ENCODE data around the gene PALD1.
"Not testable (repeated sequence)": the region's sequence is repeated elsewhere in the genome, so short reads cannot be mapped to it uniquely, and the experiment has no call there.

PALD1 gene

GRCh38 chr10:70481831-70482530 is 3.4 kb downstream of the PALD1 start:
- peak; percentile 75 for DNase-seq (ENCODE audit: low spot score)

- DNase-seq (ENCODE audit: low spot score): no peak
Observed at GRCh38 chr10:70482982-70483760, 4.6 kb downstream of the PALD1 start.

- not testable (repeated sequence) for DNase-seq (ENCODE audit: low spot score)
Observed at GRCh38 chr10:70483872-70484271, 5.3 kb downstream of the PALD1 start.

- no peak for DNase-seq (ENCODE audit: low spot score)
Observed at GRCh38 chr10:70487824-70488223, 9.3 kb downstream of the PALD1 start.

- DNase-seq (ENCODE audit: low spot score): no peak
Observed at GRCh38 chr10:70490142-70490541, 11.6 kb downstream of the PALD1 start.

GRCh38 chr10:70491614-70492013 is 13.0 kb downstream of the PALD1 start:
- no peak for DNase-seq (ENCODE audit: low spot score)

GRCh38 chr10:70492786-70493659 is 14.5 kb downstream of the PALD1 start:
- DNase-seq (ENCODE audit: low spot score): peak; percentile 80

- no peak for DNase-seq (ENCODE audit: low spot score)
Observed at GRCh38 chr10:70493660-70494234, 15.2 kb downstream of the PALD1 start.

- no peak for DNase-seq (ENCODE audit: low spot score)
Observed at GRCh38 chr10:70494536-70494935, 16.0 kb downstream of the PALD1 start.

GRCh38 chr10:70494966-70495365 is 16.4 kb downstream of the PALD1 start:
- peak; percentile 62 for DNase-seq (ENCODE audit: low spot score)

GRCh38 chr10:70495691-70496261 is 17.2 kb downstream of the PALD1 start:
- no peak for DNase-seq (ENCODE audit: low spot score)

GRCh38 chr10:70496341-70497119 is 18.0 kb downstream of the PALD1 start:
- DNase-seq (ENCODE audit: low spot score): no peak

GRCh38 chr10:70497120-70497545 is 18.6 kb downstream of the PALD1 start:
- no peak for DNase-seq (ENCODE audit: low spot score)

GRCh38 chr10:70498970-70499835 is 20.6 kb downstream of the PALD1 start:
- DNase-seq (ENCODE audit: low spot score): no peak

- DNase-seq (ENCODE audit: low spot score): no peak
Observed at GRCh38 chr10:70499836-70500167, 21.2 kb downstream of the PALD1 start.

GRCh38 chr10:70500368-70500767 is 21.8 kb downstream of the PALD1 start:
- DNase-seq (ENCODE audit: low spot score): no peak

GRCh38 chr10:70500812-70501301 is 22.3 kb downstream of the PALD1 start:
- DNase-seq (ENCODE audit: low spot score): no peak

- DNase-seq (ENCODE audit: low spot score): no peak
Observed at GRCh38 chr10:70502406-70502805, 23.8 kb downstream of the PALD1 start.

- no peak for DNase-seq (ENCODE audit: low spot score)
Observed at GRCh38 chr10:70503776-70504175, 25.2 kb downstream of the PALD1 start.

Data from Ammon's horn (tissue), 1 donor.